GM12891 (cell line): ENCODE data around the gene MST1.

ENCODE experiments used
- PAX5 ChIP-seq: IDR thresholded peaks from 2 replicates; pipeline ENCODE4 v1.6.1; 2011; ENCODE audit warnings: low read length, moderate library complexity, mild to moderate bottlenecking; ENCODE audit not compliant: insufficient read depth, severe bottlenecking
- POLR2A ChIP-seq: IDR thresholded peaks from 2 replicates; pipeline ENCODE4 v1.6.1; 2011; ENCODE audit warnings: low read depth, low read length, control low read depth
- POLR2AphosphoS5 ChIP-seq: IDR thresholded peaks from 2 replicates; pipeline ENCODE4 v1.6.1; 2011; ENCODE audit warnings: low read depth, low read length, control low read depth
- POU2F2 ChIP-seq: IDR thresholded peaks from 2 replicates; pipeline ENCODE4 v1.6.1; 2011; ENCODE audit warnings: low read depth, mild to moderate bottlenecking, control low read depth, low read length, moderate library complexity
- SPI1 ChIP-seq: IDR thresholded peaks from 2 replicates; pipeline ENCODE4 v1.6.1; 2011; ENCODE audit warnings: low read depth, low read length, control low read depth
- TAF1 ChIP-seq: IDR thresholded peaks from 2 replicates; pipeline ENCODE4 v1.6.1; 2011; ENCODE audit warnings: low read depth, low read length, control low read depth

DNA sequence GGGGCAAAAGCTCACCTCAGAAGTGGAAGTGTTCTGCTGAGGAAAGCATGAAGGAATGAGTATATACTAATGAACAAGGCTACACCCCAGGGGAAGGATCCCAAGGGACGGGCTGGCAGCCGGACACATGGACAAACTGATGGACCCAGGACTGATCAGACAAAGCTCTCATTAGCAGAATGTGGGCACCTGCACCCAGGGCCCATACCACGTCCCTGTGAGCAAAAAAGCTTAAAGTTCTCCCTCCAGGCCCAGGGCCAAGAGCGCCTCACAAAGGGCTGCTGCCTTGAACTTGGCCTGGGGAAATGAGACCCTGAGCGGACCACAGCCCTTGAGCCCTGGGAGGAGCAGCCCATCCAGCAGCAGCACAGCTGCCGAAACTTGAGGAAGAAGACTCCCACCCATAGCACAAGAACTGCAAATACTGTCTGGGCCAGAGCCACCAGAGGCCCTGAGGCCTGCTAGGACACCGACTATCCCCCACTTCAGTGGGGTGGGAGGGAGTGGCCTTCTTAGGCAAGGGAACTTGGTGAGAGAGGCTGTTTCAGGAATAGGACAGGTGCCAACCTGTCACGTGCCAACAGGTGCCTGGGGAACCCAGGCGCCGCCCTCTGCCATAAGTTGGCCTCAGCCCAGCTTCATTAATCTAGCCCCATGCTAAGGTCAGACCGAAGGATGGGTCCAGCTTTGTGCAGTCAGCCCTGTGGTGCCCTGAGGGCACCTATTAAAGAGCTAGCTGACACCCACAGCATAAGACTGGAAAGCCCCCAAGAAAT is 36.8 kb upstream of the MST1 start:
- TF ChIP-seq POLR2AphosphoS5 = no peak
- no peak for TF ChIP-seq POLR2A
- no peak for TF ChIP-seq TAF1
- TF ChIP-seq PAX5 = no peak
- TF ChIP-seq POU2F2 = no peak
- no peak for TF ChIP-seq SPI1
